ENCODE results near the gene MAPKAP1.

MAPKAP1 gene

DNA sequence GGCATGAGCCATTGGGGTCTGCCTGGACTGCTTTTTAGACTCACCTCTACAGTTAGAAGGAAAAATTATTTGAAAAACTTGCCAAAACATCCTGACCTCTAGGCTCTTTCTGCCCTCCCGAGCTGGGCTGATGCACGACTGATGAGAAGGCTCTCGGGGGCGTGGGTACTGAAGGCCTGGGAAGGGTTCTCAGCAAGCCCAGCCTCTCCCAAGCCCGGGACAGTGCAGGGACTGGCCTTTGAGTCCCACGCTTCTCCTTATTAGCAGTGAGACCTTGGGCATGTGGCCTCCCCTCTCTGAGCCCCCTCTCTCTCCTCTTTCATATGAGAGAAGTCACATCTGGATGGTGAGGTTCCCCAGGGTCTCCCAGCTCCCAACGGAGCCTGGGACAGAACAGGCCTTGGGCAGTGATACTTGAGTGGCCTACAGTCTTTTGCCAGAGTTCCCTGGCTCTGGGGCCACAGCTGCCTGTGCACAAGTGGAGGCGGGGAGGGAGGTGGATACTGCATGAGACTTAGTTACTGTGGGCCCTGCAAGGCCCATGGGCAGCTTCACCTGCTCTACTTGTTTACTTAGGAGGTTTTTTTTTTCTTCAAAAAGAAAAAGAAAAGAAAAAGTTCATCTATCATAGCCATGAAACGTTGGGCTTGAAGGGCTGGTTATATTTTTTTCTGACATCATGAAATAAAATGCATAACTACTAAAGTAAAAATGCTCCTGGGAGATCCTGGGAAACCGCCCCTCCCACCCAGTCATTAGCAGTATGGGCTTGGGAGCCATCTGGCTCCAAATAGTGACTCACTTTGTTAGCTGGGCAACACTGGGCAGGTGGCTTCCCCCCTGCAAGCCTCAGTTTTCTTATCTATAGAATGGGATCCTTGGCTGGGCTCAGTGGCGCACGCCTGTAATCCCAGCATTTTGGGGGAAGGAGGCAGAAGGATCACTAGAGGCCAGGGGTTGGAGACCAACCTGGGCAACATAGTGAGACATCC lies 306.0 kb downstream of the MAPKAP1 start:
- in situ Hi-C loops (cut with MboI; ENCODE audit: low sequenced_read_pairs) = loop anchor here (10.0 to 25.0 kb wide), 3 partner anchors 836 to 1094 kb away; no protein-coding TSS in a partner anchor

DNA sequence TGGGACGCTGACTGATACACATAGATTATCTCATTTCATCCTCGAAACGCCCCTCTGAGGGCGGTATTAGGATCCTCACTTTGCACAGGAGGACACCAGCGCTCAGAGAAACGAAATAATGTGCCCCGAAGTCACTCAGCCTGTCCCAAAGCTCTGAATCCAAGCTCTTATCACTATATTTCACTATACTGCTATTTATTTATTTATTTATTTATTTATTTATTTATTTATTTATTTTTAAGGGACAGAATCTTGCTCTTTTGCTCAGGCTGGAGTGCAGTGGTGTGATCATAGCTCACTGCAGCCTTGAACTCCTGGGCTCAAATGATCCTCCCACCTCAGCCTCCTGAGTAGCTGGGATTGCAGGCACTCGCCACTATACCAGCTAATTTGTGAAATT lies 306.8 kb downstream of the MAPKAP1 start:
- in situ Hi-C loops (cut with MboI; ENCODE audit: low sequenced_read_pairs) = loop anchor here (10.0 to 25.0 kb wide), 3 partner anchors 837 to 1095 kb away; no protein-coding TSS in a partner anchor

DNA sequence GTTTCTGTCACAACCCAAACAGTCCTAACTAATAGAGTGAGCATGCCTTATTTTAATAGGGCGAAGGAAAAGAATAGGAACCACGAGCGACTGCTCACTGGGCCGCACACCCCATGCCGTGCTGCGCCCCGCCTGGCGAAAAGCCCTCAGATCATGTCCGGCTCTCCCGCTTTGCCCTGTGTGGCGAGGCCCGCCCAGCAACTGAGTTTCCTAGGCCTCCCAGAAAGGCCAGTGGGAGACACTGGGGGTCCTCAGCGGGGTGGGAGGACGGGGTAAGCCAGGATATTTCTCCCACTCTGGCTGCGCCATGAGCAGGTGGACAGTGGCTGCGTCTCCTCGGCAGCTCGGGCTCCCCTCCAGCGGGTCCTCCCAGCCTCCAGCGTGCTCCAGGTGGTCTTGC lies 307.3 kb downstream of the MAPKAP1 start:
- in situ Hi-C loops (cut with MboI; ENCODE audit: low sequenced_read_pairs) = loop anchor here (10.0 to 25.0 kb wide), 3 partner anchors 838 to 1095 kb away; no protein-coding TSS in a partner anchor

DNA sequence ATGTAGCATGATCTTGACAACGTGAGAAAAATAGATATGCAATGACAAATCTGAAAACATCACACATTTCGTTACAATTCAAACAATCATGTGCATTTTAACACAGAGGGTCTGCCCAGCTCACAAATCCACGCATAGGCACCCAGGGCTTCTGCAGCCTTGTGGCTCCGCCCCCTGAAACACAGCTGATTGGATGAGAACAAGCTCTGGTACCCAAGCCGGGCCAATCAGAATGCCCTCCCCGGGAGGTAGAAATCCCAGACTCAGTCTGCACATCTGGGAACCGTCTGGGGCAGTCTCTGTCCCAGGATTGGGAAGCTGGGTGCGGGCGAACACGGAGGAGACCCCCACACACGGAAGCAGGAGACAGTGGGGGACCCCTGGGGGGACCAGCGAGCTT lies 307.8 kb downstream of the MAPKAP1 start:
- in situ Hi-C loops (cut with MboI; ENCODE audit: low sequenced_read_pairs) = no loop called here

DNA sequence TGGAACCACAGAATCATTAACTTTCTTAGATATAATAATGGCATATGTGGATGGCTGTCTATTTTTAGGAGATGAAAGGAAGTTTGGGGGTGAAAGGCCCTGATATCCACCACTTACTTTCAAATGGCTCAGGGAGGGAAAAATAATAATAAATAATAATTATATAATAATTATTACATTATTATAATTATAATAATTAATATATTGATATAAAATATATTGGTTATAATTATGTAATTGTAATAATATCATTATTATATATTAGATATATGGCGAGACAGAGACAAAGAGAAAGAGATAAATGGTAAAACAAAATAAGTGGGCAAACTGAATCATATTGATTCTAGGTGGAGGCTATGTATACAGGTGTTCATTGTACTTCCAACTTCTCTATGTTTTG lies 308.8 kb downstream of the MAPKAP1 start:
- in situ Hi-C loops (cut with MboI; ENCODE audit: low sequenced_read_pairs) = no loop called here

DNA sequence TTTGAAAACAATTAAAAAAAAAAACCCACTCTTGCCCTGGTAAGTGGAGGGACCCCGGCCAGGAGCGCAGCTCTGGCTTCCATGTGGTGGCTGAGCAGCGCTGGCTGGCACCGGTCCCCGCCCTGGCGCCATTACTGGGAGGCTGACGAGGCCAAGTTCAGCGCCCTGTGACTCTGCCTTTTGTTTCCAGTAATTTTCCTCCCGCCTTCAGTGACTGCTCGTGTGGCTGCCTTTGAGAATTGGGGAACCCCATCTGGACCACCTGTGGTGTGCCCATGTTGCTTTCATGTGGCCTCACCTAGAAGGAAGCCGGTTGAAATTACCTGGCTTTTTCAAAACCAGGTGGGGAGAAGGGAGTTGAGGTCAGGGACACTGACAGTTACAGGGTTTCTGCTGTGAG lies 309.3 kb downstream of the MAPKAP1 start:
- in situ Hi-C loops (cut with MboI; ENCODE audit: low sequenced_read_pairs) = no loop called here

DNA sequence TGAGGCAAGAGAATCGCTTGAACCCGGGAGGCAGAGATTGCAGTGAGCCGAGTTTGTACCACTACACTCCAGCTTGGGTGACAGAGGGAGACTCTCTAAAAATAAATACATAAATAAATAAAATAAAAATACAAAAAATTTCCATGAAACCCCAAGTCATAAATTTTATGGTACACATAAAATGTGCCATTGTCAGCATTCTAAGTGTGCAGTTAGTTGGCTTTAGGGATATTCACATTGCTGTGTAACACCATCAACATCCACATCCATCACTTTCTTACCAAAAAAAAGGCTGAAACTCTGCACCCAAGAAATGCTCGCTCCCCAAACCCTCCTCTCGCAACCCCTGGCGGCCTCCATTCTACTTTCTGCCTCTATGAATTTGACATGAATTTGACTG lies 310.2 kb downstream of the MAPKAP1 start:
- in situ Hi-C loops (cut with MboI; ENCODE audit: low sequenced_read_pairs) = no loop called here

DNA sequence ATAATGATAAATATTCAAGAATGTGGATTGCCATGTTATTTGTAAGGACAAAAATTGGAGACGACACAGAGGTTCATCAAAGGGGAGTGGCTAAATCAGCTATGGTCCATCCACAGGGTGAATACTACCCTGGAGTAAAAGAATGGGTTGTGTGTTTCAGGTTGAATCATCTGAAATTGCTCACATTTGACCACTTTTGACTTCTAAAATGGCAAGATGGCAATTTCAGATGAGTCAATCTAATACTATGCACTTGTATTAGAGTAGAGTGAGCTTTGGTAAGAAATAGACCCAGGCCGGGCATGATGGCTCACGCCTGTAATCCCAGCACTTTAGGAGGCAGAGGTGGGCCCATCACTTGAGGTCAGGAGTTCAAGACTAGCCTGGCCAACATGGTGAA lies 313.6 kb downstream of the MAPKAP1 start:
- in situ Hi-C loops (cut with MboI; ENCODE audit: low sequenced_read_pairs) = no loop called here

DNA sequence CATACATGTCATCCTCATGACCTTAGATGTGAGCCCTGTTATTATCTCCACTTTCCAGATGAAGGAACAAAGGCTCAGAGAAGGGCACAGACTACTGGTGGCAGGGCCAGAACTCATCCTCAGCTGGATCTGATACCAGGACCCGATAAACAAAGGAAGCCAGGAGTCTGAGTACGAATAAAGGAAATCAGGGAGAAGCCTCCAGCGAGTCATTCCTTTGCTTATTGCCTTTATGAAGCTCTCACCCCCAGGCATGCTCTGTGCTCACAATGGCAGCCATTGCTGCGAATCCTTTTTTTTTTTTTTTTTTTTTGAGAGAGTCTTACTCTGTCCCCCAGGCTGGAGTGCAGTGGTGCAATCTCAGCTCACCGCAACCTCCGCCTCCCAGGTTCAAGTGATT lies 315.3 kb downstream of the MAPKAP1 start:
- in situ Hi-C loops (cut with MboI; ENCODE audit: low sequenced_read_pairs) = no loop called here

DNA sequence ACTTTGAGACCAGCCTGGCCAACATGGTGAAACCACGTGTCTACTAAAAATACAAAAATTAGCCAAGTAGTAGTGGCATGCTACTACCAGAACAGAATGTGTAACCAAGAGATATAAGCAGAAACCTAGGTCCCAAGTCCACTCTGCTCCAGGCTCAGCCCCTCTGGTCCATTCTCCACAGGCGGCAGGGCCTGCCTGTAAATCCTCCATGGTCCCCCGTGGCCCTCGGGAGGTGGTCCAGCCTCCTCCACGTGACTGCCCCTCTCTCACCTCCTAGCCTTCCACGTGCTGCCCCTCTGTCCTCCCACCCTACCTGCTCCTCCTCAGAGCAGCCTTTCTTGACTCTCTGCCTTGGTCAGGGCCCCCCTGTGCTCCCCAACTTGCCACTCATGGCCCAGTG lies 318.0 kb downstream of the MAPKAP1 start:
- in situ Hi-C loops (cut with MboI; ENCODE audit: low sequenced_read_pairs) = no loop called here

DNA sequence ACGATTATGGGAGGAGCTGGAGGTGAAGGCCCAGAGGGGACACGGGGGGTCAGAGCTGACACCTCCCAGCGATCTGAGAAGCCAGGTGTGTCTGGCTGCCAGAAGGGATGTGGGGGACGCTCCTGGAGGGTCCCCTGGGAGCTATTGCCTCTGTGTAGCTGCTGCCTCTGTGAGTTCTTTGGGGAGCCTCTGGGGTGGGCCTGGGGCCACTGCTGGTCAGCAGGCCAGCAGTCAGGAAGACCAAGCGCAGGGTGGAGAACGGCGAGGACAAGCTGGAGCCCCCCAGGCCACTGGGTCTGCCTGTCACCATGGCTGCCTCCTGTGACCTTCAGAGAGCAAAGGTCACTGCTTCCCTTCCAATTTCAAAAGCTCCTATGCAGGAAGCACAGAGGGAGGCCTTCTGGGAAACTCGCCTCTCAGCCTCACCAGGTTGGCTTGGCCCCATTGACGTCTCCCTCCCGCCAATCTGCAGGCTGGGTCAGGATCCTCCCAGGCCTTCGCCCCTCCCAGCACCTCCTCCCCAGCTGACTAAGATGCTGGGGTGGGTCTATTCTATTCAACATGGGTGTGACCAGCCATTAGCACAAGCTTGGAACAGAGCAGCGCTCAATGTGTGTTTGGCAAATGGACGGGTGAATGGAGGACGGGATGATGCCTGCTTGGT lies 319.0 kb downstream of the MAPKAP1 start:
- in situ Hi-C loops (cut with MboI; ENCODE audit: low sequenced_read_pairs) = no loop called here

Data from HL-60/S4 treated with retinoic acid at 250 ng/mL for 4 days and 3 days (cell line).